Measurements from ENCODE around the gene CHL1.

- no peak for TF ChIP-seq SIN3A (conservative IDR thresholded peaks at IDR 0.05 in 1 of 2, IDR thresholded peaks at IDR 0.05 in 1 of 2; ENCODE audit: low read depth in 1 of 2, low read length in 2 of 2)
- no peak for TF ChIP-seq YY1 (IDR thresholded peaks at IDR 0.05; ENCODE audit: low read depth, low read length)
- no peak for TF ChIP-seq POLR2AphosphoS5 (IDR thresholded peaks at IDR 0.05; ENCODE audit: low read depth, low read length)
- TF ChIP-seq JUN (IDR thresholded peaks at IDR 0.05; ENCODE audit: low read depth, low read length): no peak
- TF ChIP-seq TAF1 (IDR thresholded peaks at IDR 0.05; ENCODE audit: low read depth, low read length): no peak
- no peak for TF ChIP-seq MAX (IDR thresholded peaks at IDR 0.05)
- no peak for TF ChIP-seq POLR2A (IDR thresholded peaks at IDR 0.05; ENCODE audit: control extremely low read depth in 1 of 2, low read depth in 2 of 2, low read length in 2 of 2)
- no peak for TF ChIP-seq ZNF274 (IDR thresholded peaks at IDR 0.05; ENCODE audit: borderline replicate concordance, extremely low read depth, low read length)
- no peak for TF ChIP-seq GTF2F1 (IDR thresholded peaks at IDR 0.05; ENCODE audit: borderline replicate concordance, low read depth, low read length)
- no peak for TF ChIP-seq CTCF (IDR thresholded peaks at IDR 0.05; ENCODE audit: control extremely low read depth in 1 of 3, insufficient read depth in 1 of 3, low read depth in 1 of 3, low read length in 3 of 3)
- TF ChIP-seq EP300 (IDR thresholded peaks at IDR 0.05; ENCODE audit: borderline replicate concordance in 1 of 2, low read depth in 2 of 2, low read length in 2 of 2): no peak
- no peak for TF ChIP-seq SP2 (IDR thresholded peaks at IDR 0.05; ENCODE audit: low read length)
- no peak for TF ChIP-seq SUZ12 (IDR thresholded peaks at IDR 0.05; ENCODE audit: low read length)
Measured at GRCh38 chr3:350871-351371, 154.4 kb downstream of the CHL1 start.
